SK-N-SH (cell line): ENCODE results near the gene LCN10.

Experiments
- TF ChIP-seq, protein P1 (sequence below): fragments of 200-600 bp; sonication (generic); IDR thresholded peaks from 2 replicates; pipeline ENCODE4 v1.6.1; 2017; ENCODE audit warnings: antibody characterized with exemption, mild to moderate bottlenecking, moderate library complexity
- TF ChIP-seq, protein P2 (sequence below): IDR thresholded peaks from 2 replicates; pipeline ENCODE4 v1.4.0; 2012; ENCODE audit warnings: low read depth

DNA sequence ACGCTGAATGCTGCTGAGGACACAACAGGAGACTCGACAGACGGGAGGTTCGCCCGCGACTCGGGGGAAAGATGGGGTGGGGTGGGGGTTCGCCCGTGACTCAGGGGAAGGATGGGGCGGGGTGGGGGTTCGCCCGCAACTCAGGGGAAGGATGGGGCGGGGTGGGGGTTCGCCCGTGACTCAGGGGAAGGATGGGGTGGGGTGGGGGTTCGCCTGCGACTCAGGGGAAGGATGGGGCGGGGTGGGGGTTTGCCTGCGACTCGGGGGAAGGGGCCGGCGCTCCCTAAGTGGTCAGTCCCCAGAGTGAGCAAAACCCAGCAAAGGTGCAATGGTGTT, 3.4 kb upstream of the LCN10 start:
- TF ChIP-seq, protein P1, sequence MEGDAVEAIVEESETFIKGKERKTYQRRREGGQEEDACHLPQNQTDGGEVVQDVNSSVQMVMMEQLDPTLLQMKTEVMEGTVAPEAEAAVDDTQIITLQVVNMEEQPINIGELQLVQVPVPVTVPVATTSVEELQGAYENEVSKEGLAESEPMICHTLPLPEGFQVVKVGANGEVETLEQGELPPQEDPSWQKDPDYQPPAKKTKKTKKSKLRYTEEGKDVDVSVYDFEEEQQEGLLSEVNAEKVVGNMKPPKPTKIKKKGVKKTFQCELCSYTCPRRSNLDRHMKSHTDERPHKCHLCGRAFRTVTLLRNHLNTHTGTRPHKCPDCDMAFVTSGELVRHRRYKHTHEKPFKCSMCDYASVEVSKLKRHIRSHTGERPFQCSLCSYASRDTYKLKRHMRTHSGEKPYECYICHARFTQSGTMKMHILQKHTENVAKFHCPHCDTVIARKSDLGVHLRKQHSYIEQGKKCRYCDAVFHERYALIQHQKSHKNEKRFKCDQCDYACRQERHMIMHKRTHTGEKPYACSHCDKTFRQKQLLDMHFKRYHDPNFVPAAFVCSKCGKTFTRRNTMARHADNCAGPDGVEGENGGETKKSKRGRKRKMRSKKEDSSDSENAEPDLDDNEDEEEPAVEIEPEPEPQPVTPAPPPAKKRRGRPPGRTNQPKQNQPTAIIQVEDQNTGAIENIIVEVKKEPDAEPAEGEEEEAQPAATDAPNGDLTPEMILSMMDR = no peak
- TF ChIP-seq, protein P2, sequence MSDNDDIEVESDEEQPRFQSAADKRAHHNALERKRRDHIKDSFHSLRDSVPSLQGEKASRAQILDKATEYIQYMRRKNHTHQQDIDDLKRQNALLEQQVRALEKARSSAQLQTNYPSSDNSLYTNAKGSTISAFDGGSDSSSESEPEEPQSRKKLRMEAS = no peak
